AG10803 (cell line): ENCODE results near the gene VAX1.
A peak's percentile ranks its signal among the peaks of the same experiment; 100 is the strongest.

Source experiments
- DNase-seq: peaks from one replicate; pipeline ENCODE4 v3.0.0; 2010; ENCODE audit warnings: low read depth
- H3K4me3 ChIP-seq: 2 replicates; pipeline ENCODE4 v1.5.1; 2011; ENCODE audit warnings: mild to moderate bottlenecking, low read length, control low read depth
- TF ChIP-seq, protein P1 (sequence below): conservative IDR thresholded peaks from 2 replicates; pipeline ENCODE4 v1.5.1; 2011; ENCODE audit warnings: mild to moderate bottlenecking, low read length, control low read depth, inconsistent platforms

The VAX1 gene

DNA sequence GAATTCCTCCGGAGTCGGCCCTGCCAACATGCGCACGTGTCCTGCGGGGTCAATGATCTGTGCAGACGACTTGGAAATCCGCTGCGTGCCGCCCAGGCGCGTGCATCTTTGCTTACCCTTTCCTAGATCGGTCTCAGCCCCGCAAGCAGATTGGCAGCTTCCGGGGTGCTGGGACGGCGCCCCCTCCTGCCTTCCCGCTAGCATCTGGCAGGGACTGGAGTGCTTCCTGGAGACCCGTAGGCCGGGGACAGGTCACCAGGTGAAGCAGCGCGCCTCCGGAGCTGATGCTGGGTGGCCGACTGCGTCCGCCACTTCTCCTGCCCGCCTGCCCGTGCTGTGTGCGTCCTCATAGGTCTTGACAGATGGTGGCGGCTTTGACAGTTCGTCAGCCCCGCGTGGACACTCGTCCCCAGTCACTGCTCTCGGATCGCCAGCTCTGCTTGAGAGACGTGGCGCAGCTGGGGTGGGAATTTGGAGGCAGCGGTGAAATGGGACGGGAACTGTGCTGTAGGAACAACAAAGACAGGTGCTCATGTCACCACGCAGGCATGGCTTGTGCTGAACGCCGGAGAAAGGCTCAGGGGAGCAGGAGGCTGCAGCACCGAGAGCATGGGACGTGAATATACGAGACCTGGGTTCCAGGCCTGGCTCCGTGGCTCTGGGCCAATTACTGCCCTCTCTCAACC, 37.3 kb upstream of the VAX1 start:
- H3K4me3 ChIP-seq = peak overlapping the region; percentile 53
- TF ChIP-seq, protein P1, sequence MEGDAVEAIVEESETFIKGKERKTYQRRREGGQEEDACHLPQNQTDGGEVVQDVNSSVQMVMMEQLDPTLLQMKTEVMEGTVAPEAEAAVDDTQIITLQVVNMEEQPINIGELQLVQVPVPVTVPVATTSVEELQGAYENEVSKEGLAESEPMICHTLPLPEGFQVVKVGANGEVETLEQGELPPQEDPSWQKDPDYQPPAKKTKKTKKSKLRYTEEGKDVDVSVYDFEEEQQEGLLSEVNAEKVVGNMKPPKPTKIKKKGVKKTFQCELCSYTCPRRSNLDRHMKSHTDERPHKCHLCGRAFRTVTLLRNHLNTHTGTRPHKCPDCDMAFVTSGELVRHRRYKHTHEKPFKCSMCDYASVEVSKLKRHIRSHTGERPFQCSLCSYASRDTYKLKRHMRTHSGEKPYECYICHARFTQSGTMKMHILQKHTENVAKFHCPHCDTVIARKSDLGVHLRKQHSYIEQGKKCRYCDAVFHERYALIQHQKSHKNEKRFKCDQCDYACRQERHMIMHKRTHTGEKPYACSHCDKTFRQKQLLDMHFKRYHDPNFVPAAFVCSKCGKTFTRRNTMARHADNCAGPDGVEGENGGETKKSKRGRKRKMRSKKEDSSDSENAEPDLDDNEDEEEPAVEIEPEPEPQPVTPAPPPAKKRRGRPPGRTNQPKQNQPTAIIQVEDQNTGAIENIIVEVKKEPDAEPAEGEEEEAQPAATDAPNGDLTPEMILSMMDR = no peak

GRCh38 chr10:117174439-117175214, 36.6 kb upstream of the VAX1 start:
- peak; percentile 54 for DNase-seq
- H3K4me3 ChIP-seq = peak overlapping the region; percentile 53
- TF ChIP-seq, protein P1 = peak; percentile 87

More for the DNA sequence above, 37.3 kb upstream of the VAX1 start:
- DNase-seq = no peak

DNA sequence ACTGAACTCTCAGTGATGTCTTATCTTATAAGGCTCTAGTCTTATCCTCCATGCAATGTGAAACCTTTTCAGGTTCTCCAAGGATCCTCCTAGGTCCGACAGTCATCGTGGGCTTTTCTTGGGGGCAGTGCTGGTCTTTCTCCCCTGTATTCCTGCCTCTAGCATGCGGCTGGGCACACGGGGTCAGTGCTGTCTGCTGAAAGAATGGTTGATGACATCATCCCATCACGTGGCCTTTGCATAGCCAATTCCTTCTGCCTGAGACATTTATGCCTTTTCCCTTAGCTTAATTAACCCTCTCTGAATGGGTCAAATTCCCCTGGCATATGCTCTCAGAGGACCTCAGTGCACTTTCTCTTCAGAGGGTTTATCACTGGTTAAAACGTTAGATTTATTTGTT, 32.2 kb upstream of the VAX1 start:
- DNase-seq = no peak

GRCh38 chr10:117169480-117169879, 31.4 kb upstream of the VAX1 start:
- no peak overlapping the region for H3K4me3 ChIP-seq
- TF ChIP-seq, protein P1 = no peak
- DNase-seq = peak; percentile 54

More for the DNA sequence above, 32.2 kb upstream of the VAX1 start:
- TF ChIP-seq, protein P1 = no peak
- H3K4me3 ChIP-seq = no peak overlapping the region

DNA sequence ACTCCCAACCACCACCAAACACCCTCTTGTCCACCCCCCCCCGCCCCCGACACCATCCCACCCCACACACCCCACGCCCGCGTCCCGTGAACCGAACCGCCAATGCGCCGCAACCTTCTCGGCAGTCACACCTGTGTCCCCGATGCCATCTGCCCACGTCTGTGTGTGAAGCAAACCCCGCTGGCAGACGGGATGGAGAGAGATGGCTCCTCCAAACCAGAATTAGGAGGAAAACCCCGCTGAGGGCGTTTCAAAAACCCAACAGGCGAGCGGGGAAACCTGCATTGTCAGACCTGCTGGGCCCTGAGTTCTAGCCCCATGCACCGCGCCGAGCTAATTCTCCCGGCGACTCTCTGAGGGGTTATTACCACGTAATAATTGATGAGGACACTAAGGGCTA, 30.7 kb upstream of the VAX1 start:
- DNase-seq = no peak
- no peak overlapping the region for H3K4me3 ChIP-seq
- TF ChIP-seq, protein P1 = no peak

- DNase-seq = peak; percentile 20
Observed at GRCh38 chr10:117167789-117168674, 30.0 kb upstream of the VAX1 start.

More at GRCh38 chr10:117167789-117168674, 30.0 kb upstream of the VAX1 start:
- TF ChIP-seq, protein P1 = peak; percentile 54
- no peak overlapping the region for H3K4me3 ChIP-seq
